ENCODE data around the gene PEX26. TPM values are rescaled to one million over a fixed set of nuclear protein-coding genes. Genes with fewer than 3 reads are reported as not detected.

The PEX26 gene
- total and polyA plus RNA-seq, 4 donors, result 3.5 to 21.0 (median 16.9) TPM

GRCh38 chr22:18114976-18115652 lies 37.3 kb downstream of the PEX26 start:
- no peaks in the 10 kb centered on the region for H3K9me3 ChIP-seq (ENCODE audit: control insufficient read depth in 4 of 4, low read length in 3 of 4)
- WGBS, result 94% methylated on average over 15 of the region's 15 CpGs
- H3K4me3 ChIP-seq (ENCODE audit: low read depth in 1 of 3, low read length in 3 of 3), result no peak overlapping the region
- H3K27ac ChIP-seq (ENCODE audit: low read depth in 1 of 2, low read length in 2 of 2), result no peak overlapping the region
- TF ChIP-seq NR2F2 (IDR thresholded peaks at IDR 0.05) (no peak), RXRA (IDR thresholded peaks at IDR 0.05) (no peak), CTCF (IDR thresholded peaks at IDR 0.05; ENCODE audit: low read depth, low read length, missing input control) (no peak), MAX (IDR thresholded peaks at IDR 0.05) (no peak)
- H3K4me1 ChIP-seq (ENCODE audit: control insufficient read depth in 4 of 4, insufficient read depth in 4 of 4, low read length in 3 of 4), result peaks cover 0 to 14% (median 9%) of the 10 kb centered on the region in 4 donors
- H3K27me3 ChIP-seq (ENCODE audit: control insufficient read depth in 4 of 4, insufficient read depth in 4 of 4, low read length in 3 of 4), result no peaks in the 10 kb centered on the region
- DNase-seq (ENCODE audit: low spot score), result no peak
- H3K36me3 ChIP-seq (ENCODE audit: control insufficient read depth in 4 of 4, insufficient read depth in 3 of 4, low read depth in 1 of 4, low read length in 3 of 4), result no peaks in the 10 kb centered on the region
- no peak overlapping the region for H3K9ac ChIP-seq (ENCODE audit: low read depth in 1 of 2, low read length in 2 of 2)

GRCh38 chr22:18115906-18116371 lies 38.1 kb downstream of the PEX26 start:
- no peaks in the 10 kb centered on the region for H3K36me3 ChIP-seq (ENCODE audit: control insufficient read depth in 4 of 4, insufficient read depth in 3 of 4, low read depth in 1 of 4, low read length in 3 of 4)
- H3K4me1 ChIP-seq (ENCODE audit: control insufficient read depth in 4 of 4, insufficient read depth in 4 of 4, low read length in 3 of 4), result peaks cover 0 to 8% (median 6%) of the 10 kb centered on the region in 4 donors
- TF ChIP-seq CTCF (IDR thresholded peaks at IDR 0.05; ENCODE audit: low read depth, low read length, missing input control) (no peak), NR2F2 (IDR thresholded peaks at IDR 0.05) (no peak), GABPA (IDR thresholded peaks at IDR 0.05 in 1 of 2, conservative IDR thresholded peaks at IDR 0.05 in 1 of 2) (no peak), JUND (IDR thresholded peaks at IDR 0.05) (no peak), FOXA2 (IDR thresholded peaks at IDR 0.05) (no peak), HNF4G (IDR thresholded peaks at IDR 0.05) (no peak), MAX (IDR thresholded peaks at IDR 0.05) (no peak), EGR1 (IDR thresholded peaks at IDR 0.05; ENCODE audit: low read depth in 2 of 2) (no peak), TAF1 (conservative IDR thresholded peaks at IDR 0.05) (no peak), REST (IDR thresholded peaks at IDR 0.05) (no peak), HNF4A (conservative IDR thresholded peaks at IDR 0.05) (no peak), SP1 (IDR thresholded peaks at IDR 0.05) (no peak), RXRA (IDR thresholded peaks at IDR 0.05) (no peak), ATF3 (IDR thresholded peaks at IDR 0.05) (no peak), YY1 (IDR thresholded peaks at IDR 0.05) (no peak), FOXA1 (IDR thresholded peaks at IDR 0.05) (no peak), ZBTB33 (IDR thresholded peaks at IDR 0.05) (no peak)
- H3K9ac ChIP-seq (ENCODE audit: low read depth in 1 of 2, low read length in 2 of 2), result no peak overlapping the region
- no peak overlapping the region for H3K27ac ChIP-seq (ENCODE audit: low read depth in 1 of 2, low read length in 2 of 2)
- no peak overlapping the region for H3K4me3 ChIP-seq (ENCODE audit: low read depth in 1 of 3, low read length in 3 of 3)
- DNase-seq (ENCODE audit: low spot score), result no peak
- WGBS, result 84% methylated on average over 8 of the region's 8 CpGs
- H3K9me3 ChIP-seq (ENCODE audit: control insufficient read depth in 4 of 4, low read length in 3 of 4), result no peaks in the 10 kb centered on the region
- H3K27me3 ChIP-seq (ENCODE audit: control insufficient read depth in 4 of 4, insufficient read depth in 4 of 4, low read length in 3 of 4), result no peaks in the 10 kb centered on the region

All from liver (tissue), 9 donors.